Caco-2 (cell line): ENCODE data around the gene MRTFA. TPM values are rescaled to one million over a fixed set of nuclear protein-coding genes. Genes with fewer than 3 reads are reported as not detected.

Experiments used
- BruUV-seq: library from RNA; stranded (reverse); fragments of 400-500 nt; replicated peaks from 2 replicates; lab custom pipeline; 2021; lab: Mats Ljungman, UMichigan
- CTCF ChIA-PET: fragments of 300-600 bp; sonication (Branson Sonifier 250); formaldehyde crosslinking; loops from one replicate; lab custom pipeline; 2022; ENCODE audit warnings: antibody characterized with exemption; lab: Charles Lee
- POLR2A ChIA-PET: fragments of 300-600 bp; sonication (Branson Sonifier 250); formaldehyde crosslinking; loops from one replicate; lab custom pipeline; 2022; ENCODE audit warnings: antibody characterized with exemption; lab: Charles Lee
- DNase-seq, 2 experiments: peaks; one replicate each; pipeline versions ENCODE4 v3.0.0 to v3.0.0-alpha.2; 2020 to 2022
- H3K27me3 ChIP-seq: replicated peaks from 2 replicates; pipeline ENCODE4 v1.6.0; 2011; ENCODE audit warnings: low read length; ENCODE audit not compliant: control insufficient read depth, insufficient read depth
- H3K36me3 ChIP-seq: 2 replicates; pipeline ENCODE4 v1.5.1; 2011; ENCODE audit warnings: low read length; ENCODE audit not compliant: control insufficient read depth, insufficient read depth
- H3K4me1 ChIP-seq: fragments of 250-450 bp; sonication (Bioruptor Pico); 2 replicates; pipeline ENCODE4 v1.5.1; 2020; ENCODE audit warnings: mild to moderate bottlenecking
- H3K4me3 ChIP-seq: 2 replicates; pipeline ENCODE4 v1.5.1; 2011; ENCODE audit warnings: low read depth, mild to moderate bottlenecking, control low read depth, low read length
- H3K9me3 ChIP-seq: fragments of 250-450 bp; sonication (Bioruptor Pico); 2 replicates; pipeline ENCODE4 v1.5.1; 2020; ENCODE audit warnings: mild to moderate bottlenecking, moderate library complexity
- H3K27ac Mint-ChIP-seq: one replicate; pipeline ENCODE4 v1.8.0; 2022; ENCODE audit warnings: mixed read lengths; ENCODE audit not compliant: unreplicated experiment
- H3K27me3 Mint-ChIP-seq: one replicate; pipeline ENCODE4 v1.8.0; 2022; ENCODE audit warnings: mixed read lengths; ENCODE audit not compliant: insufficient read depth, unreplicated experiment
- H3K36me3 Mint-ChIP-seq: one replicate; pipeline ENCODE4 v1.8.0; 2022; ENCODE audit warnings: mild to moderate bottlenecking, mixed read lengths; ENCODE audit not compliant: insufficient read depth, unreplicated experiment
- H3K4me1 Mint-ChIP-seq: one replicate; pipeline ENCODE4 v1.8.0; 2022; ENCODE audit warnings: low read depth, mixed read lengths; ENCODE audit not compliant: unreplicated experiment
- H3K4me3 Mint-ChIP-seq: one replicate; pipeline ENCODE4 v1.8.0; 2022; ENCODE audit warnings: mild to moderate bottlenecking, moderate library complexity, mixed read lengths; ENCODE audit not compliant: unreplicated experiment
- H3K9me3 Mint-ChIP-seq: one replicate; pipeline ENCODE4 v1.8.0; 2022; ENCODE audit warnings: mixed read lengths; ENCODE audit not compliant: unreplicated experiment
- intact Hi-C: fragments of 100-400 bp; cut with micrococcal nuclease; formaldehyde crosslinking; loops from one replicate; pipeline ENCODE4 v1.10.0; 2022; ENCODE audit not compliant: unreplicated experiment
- total RNA-seq: library from RNA; stranded (reverse); gene quantifications from 2 replicates; pipeline ENCODE4 v1.2.3, GENCODE V29; 2022
- TF ChIP-seq, protein P1 (sequence below), 2 experiments: fragments of 200-600 bp in 1 of 2; IDR thresholded peaks; 1 replicate in 1 of 2; 2 replicates in 1 of 2; pipeline versions ENCODE4 v1.5.1 to v1.8.0; 2011 to 2022; ENCODE audit warnings: antibody characterized with exemption in 1 of 2, control low read depth in 1 of 2, inconsistent platforms in 1 of 2, low read depth in 1 of 2, low read length in 1 of 2, mild to moderate bottlenecking in 1 of 2, moderate library complexity in 1 of 2; ENCODE audit not compliant: insufficient read depth in 1 of 2, severe bottlenecking in 1 of 2, unreplicated experiment in 1 of 2

The MRTFA gene
- total RNA-seq, 1 experiment from 2014 or later: 38.7 TPM

- ChIA-PET POLR2A (no interaction called here), CTCF (no interaction called here)
- Mint-ChIP-seq H3K4me1 (no peaks in the 10 kb centered on the region), H3K36me3 (peaks cover 70% of the 10 kb centered on the region), H3K4me3 (no peak overlapping the region), H3K9me3 (no peaks in the 10 kb centered on the region), H3K27me3 (no peaks in the 10 kb centered on the region), H3K27ac (peak overlapping the region; percentile 10)
- no TSS peak for BruUV-seq
- H3K27me3 ChIP-seq: no peaks in the 10 kb centered on the region
- no peak overlapping the region for H3K4me3 ChIP-seq
- H3K9me3 ChIP-seq: no peaks in the 10 kb centered on the region
- intact Hi-C loops: no loop called here
- H3K36me3 ChIP-seq: no peaks in the 10 kb centered on the region
- TF ChIP-seq, protein P1, sequence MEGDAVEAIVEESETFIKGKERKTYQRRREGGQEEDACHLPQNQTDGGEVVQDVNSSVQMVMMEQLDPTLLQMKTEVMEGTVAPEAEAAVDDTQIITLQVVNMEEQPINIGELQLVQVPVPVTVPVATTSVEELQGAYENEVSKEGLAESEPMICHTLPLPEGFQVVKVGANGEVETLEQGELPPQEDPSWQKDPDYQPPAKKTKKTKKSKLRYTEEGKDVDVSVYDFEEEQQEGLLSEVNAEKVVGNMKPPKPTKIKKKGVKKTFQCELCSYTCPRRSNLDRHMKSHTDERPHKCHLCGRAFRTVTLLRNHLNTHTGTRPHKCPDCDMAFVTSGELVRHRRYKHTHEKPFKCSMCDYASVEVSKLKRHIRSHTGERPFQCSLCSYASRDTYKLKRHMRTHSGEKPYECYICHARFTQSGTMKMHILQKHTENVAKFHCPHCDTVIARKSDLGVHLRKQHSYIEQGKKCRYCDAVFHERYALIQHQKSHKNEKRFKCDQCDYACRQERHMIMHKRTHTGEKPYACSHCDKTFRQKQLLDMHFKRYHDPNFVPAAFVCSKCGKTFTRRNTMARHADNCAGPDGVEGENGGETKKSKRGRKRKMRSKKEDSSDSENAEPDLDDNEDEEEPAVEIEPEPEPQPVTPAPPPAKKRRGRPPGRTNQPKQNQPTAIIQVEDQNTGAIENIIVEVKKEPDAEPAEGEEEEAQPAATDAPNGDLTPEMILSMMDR (IDR thresholded peaks at IDR 0.05; ENCODE audit: insufficient read depth in 1 of 2, low read depth in 1 of 2, low read length in 1 of 2, severe bottlenecking in 1 of 2, unreplicated experiment in 1 of 2): no peak
- no peaks in the 10 kb centered on the region for H3K4me1 ChIP-seq
- DNase-seq: no peak
Observed at GRCh38 chr22:40366068-40366467, 270.5 kb downstream of the MRTFA start.

- TF ChIP-seq, protein P1 (IDR thresholded peaks at IDR 0.05; ENCODE audit: insufficient read depth in 1 of 2, low read depth in 1 of 2, low read length in 1 of 2, severe bottlenecking in 1 of 2, unreplicated experiment in 1 of 2): no peak
- ChIA-PET CTCF (no interaction called here), POLR2A (no interaction called here)
- no TSS peak for BruUV-seq
- no peaks in the 10 kb centered on the region for H3K9me3 ChIP-seq
- no peaks in the 10 kb centered on the region for H3K4me1 ChIP-seq
- H3K36me3 ChIP-seq: no peaks in the 10 kb centered on the region
- H3K4me3 ChIP-seq: no peak overlapping the region
- Mint-ChIP-seq H3K4me3 (no peak overlapping the region), H3K36me3 (peaks cover 70% of the 10 kb centered on the region), H3K9me3 (no peaks in the 10 kb centered on the region), H3K27me3 (no peaks in the 10 kb centered on the region), H3K4me1 (no peaks in the 10 kb centered on the region), H3K27ac (no peak overlapping the region)
- DNase-seq: no peak
- intact Hi-C loops: no loop called here
- no peaks in the 10 kb centered on the region for H3K27me3 ChIP-seq
Observed at GRCh38 chr22:40364431-40364830, 272.1 kb downstream of the MRTFA start.

DNA sequence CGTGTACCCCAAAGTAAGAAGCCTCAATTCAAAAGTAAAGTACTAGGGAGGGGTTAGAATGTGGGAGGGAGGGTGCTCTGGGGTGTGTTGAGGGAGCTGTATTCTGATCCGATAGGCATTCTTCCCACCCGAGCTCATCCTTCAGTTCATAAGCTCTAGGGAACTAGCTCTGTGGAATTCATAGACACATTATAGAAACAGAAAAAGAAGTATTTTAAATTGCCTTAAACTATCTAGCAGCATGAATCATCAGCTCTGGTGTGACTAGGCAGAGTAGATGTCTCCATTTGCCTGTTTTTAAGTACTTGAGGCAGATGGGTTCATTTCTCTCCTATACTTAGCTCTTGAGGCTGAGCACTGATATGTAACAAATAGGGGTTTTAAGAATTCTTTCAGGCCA is 273.5 kb downstream of the MRTFA start:
- TF ChIP-seq, protein P1 (IDR thresholded peaks at IDR 0.05; ENCODE audit: insufficient read depth in 1 of 2, low read depth in 1 of 2, low read length in 1 of 2, severe bottlenecking in 1 of 2, unreplicated experiment in 1 of 2): no peak
- H3K9me3 ChIP-seq: no peaks in the 10 kb centered on the region
- no peaks in the 10 kb centered on the region for H3K36me3 ChIP-seq
- no TSS peak for BruUV-seq
- DNase-seq: no peak
- intact Hi-C loops: no loop called here
- H3K4me1 Mint-ChIP-seq: no peaks in the 10 kb centered on the region
- no peak overlapping the region for H3K27ac Mint-ChIP-seq
- no peaks in the 10 kb centered on the region for H3K27me3 ChIP-seq
- H3K27me3 Mint-ChIP-seq: no peaks in the 10 kb centered on the region
- H3K4me1 ChIP-seq: no peaks in the 10 kb centered on the region
- H3K4me3 Mint-ChIP-seq: no peak overlapping the region
- CTCF ChIA-PET: no interaction called here
- H3K4me3 ChIP-seq: no peak overlapping the region
- peaks cover 82% of the 10 kb centered on the region for H3K36me3 Mint-ChIP-seq
- no peaks in the 10 kb centered on the region for H3K9me3 Mint-ChIP-seq
- POLR2A ChIA-PET: no interaction called here
